Measurements from ENCODE around the gene ANKRD2.
"Not testable (repeated sequence)": the region's sequence is repeated elsewhere in the genome, so short reads cannot be mapped to it uniquely, and the experiment has no call there.

Gene ANKRD2

GRCh38 chr10:97546456-97547270 is 25.9 kb upstream of the ANKRD2 start:
- no peak for DNase-seq (ENCODE audit: low spot score)

- no peak for DNase-seq (ENCODE audit: low spot score)
Observed at GRCh38 chr10:97547271-97547600, 25.3 kb upstream of the ANKRD2 start.

GRCh38 chr10:97547962-97548361 is 24.6 kb upstream of the ANKRD2 start:
- no peak for DNase-seq (ENCODE audit: low spot score)

GRCh38 chr10:97548828-97549455 is 23.6 kb upstream of the ANKRD2 start:
- no peak for DNase-seq (ENCODE audit: low spot score)

- no peak for DNase-seq (ENCODE audit: low spot score)
Observed at GRCh38 chr10:97549587-97550322, 22.8 kb upstream of the ANKRD2 start.

- no peak for DNase-seq (ENCODE audit: low spot score)
Observed at GRCh38 chr10:97550336-97551149, 22.0 kb upstream of the ANKRD2 start.

- no peak for DNase-seq (ENCODE audit: low spot score)
Observed at GRCh38 chr10:97551271-97551670, 21.3 kb upstream of the ANKRD2 start.

- DNase-seq (ENCODE audit: low spot score): peak; percentile 62
Observed at GRCh38 chr10:97553575-97554031, 19.0 kb upstream of the ANKRD2 start.

- DNase-seq (ENCODE audit: low spot score): not testable (repeated sequence)
Observed at GRCh38 chr10:97554336-97554735, 18.2 kb upstream of the ANKRD2 start.

- DNase-seq (ENCODE audit: low spot score): not testable (repeated sequence)
Observed at GRCh38 chr10:97555541-97555940, 17.0 kb upstream of the ANKRD2 start.

GRCh38 chr10:97560731-97561381 is 11.7 kb upstream of the ANKRD2 start:
- not testable (repeated sequence) for DNase-seq (ENCODE audit: low spot score)

GRCh38 chr10:97561386-97562077 is 11.0 kb upstream of the ANKRD2 start:
- DNase-seq (ENCODE audit: low spot score): not testable (repeated sequence)

GRCh38 chr10:97562329-97562728 is 10.2 kb upstream of the ANKRD2 start:
- DNase-seq (ENCODE audit: low spot score): not testable (repeated sequence)

- DNase-seq (ENCODE audit: low spot score): no peak
Observed at GRCh38 chr10:97563337-97563736, 9.2 kb upstream of the ANKRD2 start.

- no peak for DNase-seq (ENCODE audit: low spot score)
Observed at GRCh38 chr10:97564776-97565175, 7.8 kb upstream of the ANKRD2 start.

- DNase-seq (ENCODE audit: low spot score): no peak
Observed at GRCh38 chr10:97566336-97566996, 6.1 kb upstream of the ANKRD2 start.

- no peak for DNase-seq (ENCODE audit: low spot score)
Observed at GRCh38 chr10:97567891-97568290, 4.7 kb upstream of the ANKRD2 start.

GRCh38 chr10:97570146-97570788 is 2.3 kb upstream of the ANKRD2 start:
- no peak for DNase-seq (ENCODE audit: low spot score)

GRCh38 chr10:97570789-97571471 is 1.6 kb upstream of the ANKRD2 start:
- DNase-seq (ENCODE audit: low spot score): no peak

Measured in D341Med (cell line).